Left colon (tissue), 2 donors: Measurements from ENCODE around the gene CFAP90. TPM values are rescaled to one million over a fixed set of nuclear protein-coding genes. Genes with fewer than 3 reads are reported as not detected.

Experiments used
- ATAC-seq: fragments of 200-7000 bp; cut with Tn5 transposase; one replicate; pipeline ENCODE4 v1.9.1; 2020; ENCODE audit warnings: mild to moderate bottlenecking, moderate library complexity
- DNase-seq, 2 donors: peaks; one replicate each; pipeline ENCODE4 v3.0.0-alpha.2; 2020
- intact Hi-C, 2 donors: fragments of 100-400 bp; cut with DNase I in 1 of 2; cut with micrococcal nuclease in 1 of 2; formaldehyde crosslinking; loops; one replicate each; pipeline versions ENCODE4 v1.11.2 to v1.14.0; 2022; cut with DNase I, micrococcal nuclease
- total RNA-seq, 2 donors: library from RNA; stranded (reverse); fragmentation: NEBNext Ultra II Directional; extraction: Animal tissue kit (Norgen Biotek cat#: 25700); gene quantifications; one replicate each; pipeline ENCODE4 v1.2.1, GENCODE V29; 2021
- donor health status: DM: no; HTN: no; CAD: no.
- donor health status: DM: yes; HTN: yes; CAD: no.

CFAP90 gene
- total RNA-seq, 2 donors from 2014 or later = not detected

GRCh38 chr5:7794311-7794710 lies 56.6 kb downstream of the CFAP90 start:
- intact Hi-C loops = no loop called here
- DNase-seq (no peak), ATAC-seq (no peak)

GRCh38 chr5:7793895-7794294 lies 57.0 kb downstream of the CFAP90 start:
- ATAC-seq (no peak), DNase-seq (no peak)
- intact Hi-C loops = no loop called here

DNA sequence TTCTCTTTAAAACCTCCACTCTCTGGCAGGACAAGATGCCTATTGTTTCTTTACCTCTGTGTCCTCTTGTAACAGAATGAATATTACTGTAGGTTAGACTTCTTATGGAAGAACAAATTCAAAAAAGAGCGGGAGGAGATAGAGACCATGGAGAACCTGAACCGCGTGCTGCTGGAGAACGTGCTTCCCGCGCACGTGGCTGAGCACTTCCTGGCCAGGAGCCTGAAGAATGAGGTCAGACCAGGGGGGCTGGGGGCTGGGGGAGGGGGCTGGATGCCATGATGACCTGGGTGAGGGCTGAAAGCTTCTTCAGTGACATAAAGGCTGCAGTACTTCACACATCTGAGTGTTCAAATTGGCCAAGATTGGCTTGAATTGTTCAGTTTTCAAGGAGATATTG lies 61.4 kb downstream of the CFAP90 start:
- ATAC-seq (no peak), DNase-seq (no peak)
- intact Hi-C loops = no loop called here

- ATAC-seq = no peak
These were observed 63.2 kb downstream of the CFAP90 start for GRCh38 chr5:7787770-7788169.

DNA sequence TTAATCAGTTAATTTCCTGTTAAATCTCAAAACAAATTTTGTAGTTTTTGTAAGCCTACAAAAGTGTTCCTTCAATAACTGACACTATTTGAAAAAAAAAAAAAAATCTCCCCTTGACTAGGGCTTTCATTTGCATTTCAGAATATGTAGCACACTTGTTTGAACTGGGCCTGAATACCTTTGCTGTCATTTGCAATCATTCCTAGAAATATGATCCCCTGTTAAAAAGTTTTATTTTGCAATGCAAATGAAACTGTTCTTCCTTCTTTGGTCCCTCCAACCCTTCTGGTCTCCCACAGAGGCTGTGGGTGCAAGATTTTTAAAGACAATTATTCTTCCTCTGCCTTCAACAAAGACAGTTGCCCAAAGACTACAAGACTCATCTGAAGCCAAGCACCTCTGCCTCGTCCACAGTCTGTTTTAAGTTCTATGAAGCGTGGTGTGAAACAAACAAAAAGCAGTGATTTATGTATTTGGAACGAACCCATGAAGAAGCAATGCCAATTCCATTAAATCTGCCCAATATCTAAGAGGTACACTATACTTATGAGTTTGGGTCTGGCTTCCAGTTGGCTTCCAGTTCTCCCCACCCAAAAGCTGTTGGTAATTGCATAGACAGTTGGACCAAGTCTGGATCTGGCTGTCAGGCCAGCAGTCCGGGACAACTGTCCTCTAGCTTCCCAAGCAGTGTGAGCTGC lies 66.1 kb downstream of the CFAP90 start:
- intact Hi-C loops = no loop called here

More at GRCh38 chr5:7787770-7788169, 63.2 kb downstream of the CFAP90 start:
- no peak for DNase-seq
- intact Hi-C loops = no loop called here

DNA sequence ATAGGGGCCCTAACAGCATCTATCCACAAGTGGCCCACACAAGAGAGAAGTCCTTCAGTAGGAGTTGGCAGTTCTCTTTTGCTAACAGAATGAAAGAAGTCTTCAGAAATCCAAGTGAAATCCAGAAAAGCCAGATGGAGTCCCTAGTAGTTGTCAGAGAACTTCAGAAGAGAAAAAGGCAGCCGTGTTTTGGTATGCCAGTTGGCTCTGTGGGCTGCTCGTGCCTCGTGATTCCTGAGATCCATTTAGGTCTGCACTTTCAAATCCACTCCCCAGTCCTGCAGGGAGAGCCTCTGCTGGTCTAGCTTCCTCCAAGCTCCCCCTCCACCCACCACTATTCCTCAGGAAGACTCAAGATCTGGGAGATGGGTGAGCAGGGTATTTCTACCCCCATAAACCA lies 69.0 kb downstream of the CFAP90 start:
- intact Hi-C loops = no loop called here
- no peak for ATAC-seq
- no peak for DNase-seq

More for the DNA sequence above, 66.1 kb downstream of the CFAP90 start:
- ATAC-seq (no peak), DNase-seq (no peak)

Other genes starting within 250 kb of the CFAP90 start
- gene FASTKD3, start 17.9 kb upstream of the CFAP90 start, total RNA-seq = 10 to 100 TPM in 1 of 2 donors, 1 to 10 TPM in 1; 7.6 to 11.3 TPM
- 10 to 100 TPM; 37.4 to 44.0 TPM for gene MTRR, start 18.0 kb upstream of the CFAP90 start, total RNA-seq